Erythroblast (primary cell): Measurements from ENCODE around the gene HNMT.

Experiments used
- GATA1 ChIP-seq: IDR thresholded peaks from 2 replicates; pipeline ENCODE4 v1.6.1; 2011; ENCODE audit warnings: low read depth, mild to moderate bottlenecking, control low read depth, low read length, moderate library complexity
- POLR2A ChIP-seq: IDR thresholded peaks from 2 replicates; pipeline ENCODE4 v1.6.1; 2011; ENCODE audit warnings: mild to moderate bottlenecking, low read length

DNA sequence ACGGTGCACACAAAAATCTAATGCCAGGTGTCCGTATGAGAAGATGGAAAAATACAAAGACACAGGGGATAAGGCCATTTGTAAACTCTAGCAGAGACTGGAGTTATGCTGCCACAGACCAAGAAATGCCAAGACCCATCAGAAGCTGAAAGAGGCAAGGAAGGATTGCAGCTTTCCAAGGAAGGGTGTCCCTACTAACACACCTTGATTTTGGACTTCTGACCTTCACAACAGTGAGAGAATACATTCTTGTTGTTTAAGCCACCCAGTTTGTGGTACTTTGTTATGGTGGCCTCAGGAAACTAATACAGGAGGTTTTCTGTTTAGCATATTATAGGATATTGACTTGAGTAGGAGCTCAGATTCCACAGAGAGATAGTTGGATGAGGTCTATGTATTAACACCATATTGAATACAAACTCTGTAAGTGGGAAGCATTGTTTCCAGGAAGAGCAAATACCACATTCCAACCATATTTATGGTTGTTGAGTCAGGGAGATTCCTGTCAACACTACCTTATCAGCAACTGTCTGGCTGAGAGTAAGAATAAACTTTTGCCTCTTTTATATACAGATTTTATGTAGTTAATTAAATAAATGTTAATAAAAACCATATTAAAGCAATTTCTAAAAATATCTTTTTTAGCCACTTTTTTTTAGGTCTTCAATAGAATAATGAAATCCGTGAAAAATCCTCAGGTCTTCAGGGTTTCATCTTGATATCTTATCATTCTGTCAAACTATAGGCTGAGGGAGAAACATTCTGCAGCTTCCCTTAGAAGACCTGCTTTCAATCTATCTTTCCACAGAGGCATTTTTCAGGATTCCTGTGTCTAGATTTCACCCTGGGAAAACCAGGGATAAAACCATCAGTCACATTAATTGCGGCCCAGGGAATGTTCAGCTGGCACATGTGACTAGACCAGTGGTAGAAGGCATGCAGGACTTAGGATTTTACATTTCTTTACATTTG lies 35.4 kb upstream of the HNMT start:
- no peak for TF ChIP-seq POLR2A
- no peak for TF ChIP-seq GATA1
